Mesendoderm (in vitro differentiated cells): ENCODE measurements around the gene ABL1.

Experiments
- DNase-seq: peaks from one replicate; pipeline ENCODE4 v3.0.0; 2013
- H2AK5ac ChIP-seq: 2 replicates; pipeline ENCODE4 v1.6.1; 2013; ENCODE audit warnings: low read length, inconsistent platforms
- H2BK120ac ChIP-seq: 2 replicates; pipeline ENCODE4 v1.6.1; 2013; ENCODE audit warnings: low read depth, mild to moderate bottlenecking, low read length, moderate library complexity, mixed read lengths
- H2BK15ac ChIP-seq: replicated peaks from 2 replicates; pipeline ENCODE4 v1.6.1; 2013; ENCODE audit warnings: low read depth, mild to moderate bottlenecking, moderate library complexity
- H2BK5ac ChIP-seq: 2 replicates; pipeline ENCODE4 v1.6.1; 2013; ENCODE audit warnings: low read length, inconsistent platforms
- H3K18ac ChIP-seq: 2 replicates; pipeline ENCODE4 v1.6.1; 2013; ENCODE audit warnings: mild to moderate bottlenecking, low read length, mixed read lengths
- H3K23ac ChIP-seq: one replicate; pipeline ENCODE4 v1.6.1; 2013; ENCODE audit warnings: low read length
- H3K27ac ChIP-seq: 2 replicates; pipeline ENCODE4 v1.5.1; 2013; ENCODE audit warnings: low read depth, mild to moderate bottlenecking, inconsistent platforms, low read length, moderate library complexity
- H3K27me3 ChIP-seq: 2 replicates; pipeline ENCODE4 v1.6.1; 2013; ENCODE audit warnings: low read length, control low read depth, mild to moderate bottlenecking, inconsistent platforms; ENCODE audit not compliant: insufficient read depth, poor library complexity
- H3K36me3 ChIP-seq: 2 replicates; pipeline ENCODE4 v1.6.1; 2013; ENCODE audit warnings: low read length, inconsistent platforms; ENCODE audit not compliant: control insufficient read depth, insufficient read depth
- H3K4ac ChIP-seq: one replicate; pipeline ENCODE4 v1.6.1; 2013; ENCODE audit warnings: low read depth, mild to moderate bottlenecking, low read length, moderate library complexity
- H3K4me1 ChIP-seq: 2 replicates; pipeline ENCODE4 v1.6.1; 2013; ENCODE audit warnings: low read depth, low read length, inconsistent platforms; ENCODE audit not compliant: control insufficient read depth
- H3K4me2 ChIP-seq: 2 replicates; pipeline ENCODE4 v1.6.1; 2013; ENCODE audit warnings: low read length
- H3K4me3 ChIP-seq: 2 replicates; pipeline ENCODE4 v1.5.1; 2013; ENCODE audit warnings: mild to moderate bottlenecking, low read length
- H3K56ac ChIP-seq: one replicate; pipeline ENCODE4 v1.6.1; 2013; ENCODE audit warnings: low read length
- H3K79me1 ChIP-seq: 2 replicates; pipeline ENCODE4 v1.6.1; 2013; ENCODE audit warnings: low read length, inconsistent platforms
- H3K79me2 ChIP-seq: 2 replicates; pipeline ENCODE4 v1.6.1; 2013; ENCODE audit warnings: mild to moderate bottlenecking, low read length; ENCODE audit not compliant: control insufficient read depth, insufficient read depth
- H3K9ac ChIP-seq: 2 replicates; pipeline ENCODE4 v1.6.1; 2013; ENCODE audit warnings: low read length, inconsistent platforms
- H4K5ac ChIP-seq: one replicate; pipeline ENCODE4 v1.6.1; 2013; ENCODE audit warnings: low read length
- H4K8ac ChIP-seq: one replicate; pipeline ENCODE4 v1.6.1; 2013; ENCODE audit warnings: low read depth, mild to moderate bottlenecking, control low read depth, low read length, moderate library complexity
- WGBS: extraction: QIAGEN DNeasy Blood & Tissue Kit; methylation state at CpG from one replicate; pipeline ENCODE4 v1.1.7; 2013; ENCODE audit warnings: low lambda C conversion rate, missing lambda C conversion rate; ENCODE audit not compliant: insufficient coverage; ENCODE audit errors: extremely low coverage; 5-methylcytosine and 5-hydroxymethylcytosine counted together

ABL1 gene

DNA sequence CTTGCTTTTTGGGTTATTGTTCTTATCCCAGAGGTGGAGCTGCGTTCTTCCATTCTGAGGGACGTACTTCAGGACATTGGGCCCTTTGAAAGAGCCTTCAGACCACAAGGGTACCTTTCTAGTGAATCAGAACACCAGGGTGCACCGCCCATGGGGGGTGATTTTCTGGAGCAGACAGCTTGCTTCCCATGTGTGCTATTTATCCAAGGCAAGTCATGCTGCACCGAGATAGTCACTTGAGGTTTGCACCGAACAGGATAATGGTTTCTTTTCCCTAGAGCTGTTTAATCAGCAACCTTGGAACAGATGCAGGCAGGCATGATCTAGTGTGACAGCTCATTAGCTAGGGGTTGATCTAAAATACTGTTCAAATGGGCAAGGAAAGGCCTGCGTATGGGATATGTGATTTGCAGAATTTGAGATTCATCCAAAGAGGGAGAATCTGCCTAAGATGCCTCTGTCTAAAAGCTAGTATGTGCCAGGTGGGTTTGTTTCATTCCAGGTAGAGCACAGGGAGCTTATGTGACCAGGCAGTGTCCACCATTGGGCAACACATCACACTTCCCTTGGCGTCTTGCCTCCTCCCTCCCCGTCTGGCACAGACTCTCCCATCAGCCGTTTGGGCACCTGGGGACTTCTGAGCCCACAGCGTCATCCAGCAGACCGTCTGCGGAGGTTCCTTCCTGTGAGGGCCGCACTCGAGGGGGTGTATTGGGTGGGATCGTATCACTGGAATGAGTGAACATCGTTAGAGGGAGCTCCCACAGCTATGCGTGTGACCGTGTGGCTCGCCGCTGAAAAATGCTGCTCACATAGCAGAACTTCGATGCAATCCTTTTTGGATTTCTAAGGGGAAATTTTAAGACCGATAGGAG, 23.0 kb downstream of the ABL1 start:
- no peak overlapping the region for H2BK5ac ChIP-seq

DNA sequence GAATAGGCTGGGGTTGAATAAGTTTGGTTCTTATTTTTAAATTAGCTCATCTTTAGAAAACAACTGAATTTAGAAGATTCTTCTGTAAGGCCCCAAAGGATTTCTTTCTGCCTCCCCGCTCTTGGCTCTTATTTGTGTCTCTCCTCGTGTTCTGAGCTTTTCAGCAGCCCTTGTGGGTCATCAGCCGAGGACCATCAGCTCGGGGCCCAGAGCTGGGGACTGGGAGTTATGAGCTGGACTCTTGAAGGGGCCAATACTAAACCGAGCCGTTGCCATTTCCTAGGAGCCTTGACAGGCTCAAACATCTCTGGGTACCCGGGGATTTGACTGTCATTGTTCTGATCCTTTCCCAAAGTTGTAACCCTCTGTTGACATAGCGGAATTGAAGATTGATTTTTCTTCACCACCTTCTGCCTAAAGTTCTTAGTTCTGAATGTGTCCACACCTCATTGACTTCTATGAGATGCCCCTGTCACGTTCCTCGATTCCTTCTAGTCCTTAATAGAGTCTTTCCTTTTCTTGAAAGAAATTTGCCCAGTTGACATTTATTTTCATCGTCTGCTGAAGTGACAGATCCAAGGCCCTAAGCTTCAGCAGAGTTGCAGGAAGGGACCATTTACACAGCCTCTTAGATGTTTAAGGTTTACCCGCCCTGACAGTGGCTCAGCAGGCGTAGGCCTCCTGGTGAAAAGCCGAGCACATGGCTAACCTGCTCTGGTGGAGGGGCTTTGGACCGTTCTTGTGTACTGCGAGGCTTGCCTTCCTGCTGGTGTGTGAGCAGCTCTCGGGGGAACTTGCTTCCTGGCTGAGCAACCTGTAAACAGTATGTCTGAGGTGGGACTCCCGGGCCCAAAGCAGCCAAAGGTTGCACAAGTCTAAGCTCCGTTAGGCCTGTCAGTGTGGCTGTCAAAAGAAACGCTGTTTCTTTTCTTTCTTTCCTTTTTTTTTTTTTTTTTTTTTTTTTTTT, 24.0 kb downstream of the ABL1 start:
- H2BK120ac ChIP-seq = no peak overlapping the region
- H3K4ac ChIP-seq = no peak overlapping the region
- no peaks in the 10 kb centered on the region for H3K27me3 ChIP-seq
- peaks cover 15% of the 10 kb centered on the region for H3K79me2 ChIP-seq
- no peak overlapping the region for H3K4me2 ChIP-seq
- no peak overlapping the region for H3K27ac ChIP-seq
- no peak for DNase-seq
- no peak overlapping the region for H2AK5ac ChIP-seq
- no peak overlapping the region for H4K8ac ChIP-seq
- H3K18ac ChIP-seq = no peak overlapping the region
- H3K36me3 ChIP-seq = peaks cover 8% of the 10 kb centered on the region
- H2BK15ac ChIP-seq = no peak overlapping the region
- peaks cover 2% of the 10 kb centered on the region for H3K4me1 ChIP-seq
- peaks cover 21% of the 10 kb centered on the region for H3K79me1 ChIP-seq
- H2BK5ac ChIP-seq = no peak overlapping the region
- WGBS = no CpG with 5 or more reads among the region's 20 CpGs
- H3K9ac ChIP-seq = no peak overlapping the region
- H3K4me3 ChIP-seq = no peak overlapping the region
- no peak overlapping the region for H4K5ac ChIP-seq
- no peak overlapping the region for H3K56ac ChIP-seq
- H3K23ac ChIP-seq = no peak overlapping the region

More for the DNA sequence above, 23.0 kb downstream of the ABL1 start:
- Histone ChIP-seq H3K27ac (no peak overlapping the region), H4K5ac (no peak overlapping the region), H3K36me3 (peaks cover 8% of the 10 kb centered on the region), H4K8ac (no peak overlapping the region), H3K27me3 (no peaks in the 10 kb centered on the region), H3K4me1 (peaks cover 2% of the 10 kb centered on the region), H3K18ac (no peak overlapping the region), H2AK5ac (no peak overlapping the region), H3K79me1 (peaks cover 19% of the 10 kb centered on the region), H3K4ac (no peak overlapping the region), H3K4me2 (no peak overlapping the region), H3K79me2 (peaks cover 15% of the 10 kb centered on the region), H3K56ac (no peak overlapping the region), H3K9ac (no peak overlapping the region), H2BK15ac (no peak overlapping the region), H2BK120ac (no peak overlapping the region), H3K4me3 (no peak overlapping the region), H3K23ac (no peak overlapping the region)
- DNase-seq = peak; percentile 85
- no CpG with 5 or more reads among the region's 22 CpGs for WGBS

DNA sequence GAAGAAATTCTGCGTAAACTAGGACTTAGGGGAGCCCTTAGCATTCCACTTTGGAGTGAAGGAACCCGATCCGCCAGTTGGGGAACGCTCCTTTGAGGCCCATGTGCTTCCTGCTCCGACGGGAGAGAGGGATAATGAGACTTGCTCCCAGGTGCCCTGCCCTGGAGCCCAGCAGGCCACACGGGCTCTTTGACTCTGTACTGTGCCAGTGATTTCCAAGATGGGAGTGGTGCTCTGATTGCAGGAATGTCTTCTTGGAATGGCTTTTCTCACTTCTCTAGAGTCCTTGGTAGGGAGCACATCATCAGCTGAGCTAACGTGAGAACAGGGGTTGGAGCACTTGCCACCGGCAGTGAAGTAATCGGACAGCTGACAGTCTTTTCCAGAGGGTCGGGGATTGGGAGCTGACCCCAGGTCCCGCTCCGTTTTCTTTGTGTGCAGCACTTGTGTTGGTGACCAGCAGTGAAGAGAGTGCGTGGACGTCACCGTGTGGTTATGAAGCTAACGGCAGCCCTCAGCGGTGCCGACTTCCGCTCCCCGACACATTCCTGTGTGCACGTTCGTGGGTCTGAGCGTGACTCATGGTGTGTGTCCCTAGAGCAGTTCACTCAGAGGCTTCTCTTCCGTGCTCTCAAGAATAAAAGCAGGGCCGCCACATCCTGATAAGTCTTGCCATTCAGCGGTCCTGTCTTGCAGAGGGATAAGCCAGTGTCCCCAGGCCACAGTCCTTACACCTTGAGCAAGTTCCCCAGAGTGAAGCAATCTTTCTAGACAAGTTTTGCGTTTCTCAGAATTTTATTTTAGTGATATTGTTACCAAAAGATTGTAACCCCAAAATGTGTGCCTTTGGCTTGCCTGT, 25.6 kb downstream of the ABL1 start:
- WGBS = no CpG with 5 or more reads among the region's 28 CpGs
- Histone ChIP-seq H3K27ac (no peak overlapping the region), H4K5ac (no peak overlapping the region), H2BK5ac (no peak overlapping the region), H3K79me2 (peaks cover 15% of the 10 kb centered on the region), H3K36me3 (peaks cover 6% of the 10 kb centered on the region), H3K4ac (no peak overlapping the region), H3K27me3 (no peaks in the 10 kb centered on the region), H4K8ac (no peak overlapping the region), H3K56ac (no peak overlapping the region), H3K4me3 (no peak overlapping the region), H3K4me1 (peaks cover 2% of the 10 kb centered on the region), H3K18ac (no peak overlapping the region), H3K4me2 (no peak overlapping the region), H3K79me1 (peaks cover 24% of the 10 kb centered on the region), H3K23ac (no peak overlapping the region), H2BK15ac (no peak overlapping the region), H2AK5ac (no peak overlapping the region), H2BK120ac (no peak overlapping the region), H3K9ac (no peak overlapping the region)
- peak; percentile 61 for DNase-seq

- Histone ChIP-seq H3K27ac (no peak overlapping the region), H2AK5ac (no peak overlapping the region), H3K4me3 (no peak overlapping the region), H2BK5ac (no peak overlapping the region), H3K4me2 (no peak overlapping the region), H3K23ac (no peak overlapping the region), H3K79me2 (peaks cover 15% of the 10 kb centered on the region), H3K9ac (no peak overlapping the region), H3K27me3 (no peaks in the 10 kb centered on the region), H3K18ac (no peak overlapping the region), H3K36me3 (peaks cover 6% of the 10 kb centered on the region), H3K4ac (no peak overlapping the region), H4K5ac (no peak overlapping the region), H3K56ac (no peak overlapping the region), H2BK120ac (no peak overlapping the region), H4K8ac (no peak overlapping the region), H3K79me1 (peaks cover 24% of the 10 kb centered on the region), H2BK15ac (no peak overlapping the region), H3K4me1 (peaks cover 2% of the 10 kb centered on the region)
- DNase-seq = no peak
- WGBS = no CpG with 5 or more reads among the region's 8 CpGs
These were observed 26.5 kb downstream of the ABL1 start for GRCh38 chr9:130861372-130862180.

- Histone ChIP-seq H3K79me2 (peaks cover 15% of the 10 kb centered on the region), H4K5ac (no peak overlapping the region), H3K36me3 (peaks cover 6% of the 10 kb centered on the region), H2BK5ac (no peak overlapping the region), H3K27me3 (no peaks in the 10 kb centered on the region), H2BK15ac (no peak overlapping the region), H3K18ac (no peak overlapping the region), H4K8ac (no peak overlapping the region), H3K4ac (no peak overlapping the region), H3K79me1 (peaks cover 23% of the 10 kb centered on the region), H3K23ac (no peak overlapping the region), H3K4me2 (no peak overlapping the region), H3K9ac (no peak overlapping the region), H3K56ac (no peak overlapping the region), H2BK120ac (no peak overlapping the region), H3K4me1 (peaks cover 2% of the 10 kb centered on the region), H3K4me3 (no peak overlapping the region), H2AK5ac (no peak overlapping the region), H3K27ac (no peak overlapping the region)
- WGBS = no CpG with 5 or more reads among the region's 8 CpGs
- no peak for DNase-seq
These were observed 27.2 kb downstream of the ABL1 start for GRCh38 chr9:130862217-130862616.
